ENCODE measurements around the gene TUBAL3. TPM values are rescaled to one million over a fixed set of nuclear protein-coding genes. Genes with fewer than 3 reads are reported as not detected.

Gene TUBAL3
- total and polyA plus RNA-seq, 2 of the 4 experiments (the other 2 are of a cell fraction) = not detected

- Histone ChIP-seq H2BK5ac (ENCODE audit: low read depth, low read length, poor library complexity, severe bottlenecking) (no peak overlapping the region), H2BK20ac (ENCODE audit: low read depth, low read length) (no peak overlapping the region), H2AK9ac (replicated peaks; ENCODE audit: low read depth, low read length, poor library complexity) (no peak overlapping the region), H2AK5ac (ENCODE audit: low read depth, low read length) (no peak overlapping the region), H3K14ac (replicated peaks; ENCODE audit: low read depth, low read length) (no peak overlapping the region), H3K4me3 (ENCODE audit: insufficient read depth, low read depth, low read length) (no peak overlapping the region), H3K4me1 (ENCODE audit: control insufficient read depth, insufficient read depth, low read length) (no peaks in the 10 kb centered on the region), H4K5ac (ENCODE audit: low read depth, low read length) (no peak overlapping the region), H3K4me2 (ENCODE audit: low read depth, low read length) (no peak overlapping the region), H4K8ac (ENCODE audit: low read depth in 2 of 2, low read length in 2 of 2) (peak overlapping the region in 1 of 2 experiments; percentile 54; a peak in 1 of 4 replicates), H2AFZ (replicated peaks; ENCODE audit: low read length, poor library complexity) (no peak overlapping the region), H4K91ac (ENCODE audit: insufficient read depth, low read depth, low read length) (no peak overlapping the region), H2BK120ac (ENCODE audit: low read depth, low read length) (no peak overlapping the region), H3K4ac (ENCODE audit: low read depth, low read length) (no peak overlapping the region), H3K9me3 (ENCODE audit: control insufficient read depth, insufficient read depth, low read length) (no peaks in the 10 kb centered on the region), H3K36me3 (ENCODE audit: control insufficient read depth, insufficient read depth, low read length) (no peaks in the 10 kb centered on the region), H3K27me3 (ENCODE audit: control insufficient read depth, insufficient read depth, low read length) (no peaks in the 10 kb centered on the region), H3K9ac (ENCODE audit: low read depth, low read length) (no peak overlapping the region), H3K56ac (ENCODE audit: extremely low read depth, insufficient read depth, low read length) (no peak overlapping the region), H3K18ac (ENCODE audit: low read depth, low read length) (no peak overlapping the region), H3K9me1 (ENCODE audit: insufficient read depth, low read length) (no peaks in the 10 kb centered on the region), H3K27ac (ENCODE audit: insufficient read depth, low read length) (no peak overlapping the region), H4K20me1 (ENCODE audit: insufficient read depth, low read length) (no peaks in the 10 kb centered on the region), H2BK15ac (ENCODE audit: low read depth, low read length) (no peak overlapping the region), H3K79me1 (ENCODE audit: low read depth in 1 of 2, low read length in 2 of 2) (peaks cover 13 to 29% of the 10 kb centered on the region in 2 experiments), H3K23ac (ENCODE audit: low read depth, low read length) (no peak overlapping the region)
- dilution Hi-C loops (cut with HindIII; ENCODE audit: low sequenced_read_pairs, unreplicated experiment) (no loop called here), in situ Hi-C loops (cut with MboI; ENCODE audit: low sequenced_read_pairs) (loop anchor here (5.0 kb wide), 1 partner anchor 179 kb away; no protein-coding TSS in a partner anchor), intact Hi-C loops (cut with micrococcal nuclease) (loop anchor here (1.0 to 5.0 kb wide), 2 partner anchors 180 to 429 kb away; no protein-coding TSS in a partner anchor)
- POLR2A ChIA-PET (ENCODE audit: unreplicated experiment) = no interaction called here
- WGBS, 2 experiments (ENCODE audit: extremely low coverage in 2 of 2, insufficient read length in 1 of 2) = no CpG with 5 or more reads among the region's 1 CpG
- CTCF ChIA-PET = interaction anchor here (1.3 to 5.7 kb wide), 6 partner anchors 10 to 628 kb away, joined by 3 to 48 read pairs (median 6); no protein-coding TSS in a partner anchor
- TF ChIP-seq RCOR1 (IDR thresholded peaks at IDR 0.05; ENCODE audit: insufficient replicate concordance, low read length) = no peak
- no peak for TF ChIP-seq POLR2A (IDR thresholded peaks at IDR 0.05; ENCODE audit: low read depth, low read length)
- TF ChIP-seq MAZ (IDR thresholded peaks at IDR 0.05; ENCODE audit: borderline replicate concordance, low read depth, low read length) = no peak
- no peak for TF ChIP-seq NFE2L2 (IDR thresholded peaks at IDR 0.05; ENCODE audit: low read depth, low read length)
- TF ChIP-seq CHD1 (IDR thresholded peaks at IDR 0.05; ENCODE audit: low read depth, low read length) = no peak
- no peak for TF ChIP-seq USF2 (IDR thresholded peaks at IDR 0.05; ENCODE audit: low read depth, low read length)
- no peak for TF ChIP-seq ELK1 (IDR thresholded peaks at IDR 0.05; ENCODE audit: borderline replicate concordance, low read depth, low read length)
- no peak for TF ChIP-seq MXI1 (IDR thresholded peaks at IDR 0.05; ENCODE audit: borderline replicate concordance, low read depth, low read length)
- TF ChIP-seq MAFK (IDR thresholded peaks at IDR 0.05; ENCODE audit: low read depth, low read length) = no peak
- no peak for TF ChIP-seq FOS (IDR thresholded peaks at IDR 0.05; ENCODE audit: low read depth, low read length)
- TF ChIP-seq RAD21 (IDR thresholded peaks at IDR 0.05; ENCODE audit: low read length) = no peak
- no peak for TF ChIP-seq BHLHE40 (IDR thresholded peaks at IDR 0.05; ENCODE audit: low read depth, low read length)
- no peak for TF ChIP-seq CTCF (conservative IDR thresholded peaks at IDR 0.05; ENCODE audit: low read depth, low read length)
- no peak for TF ChIP-seq RFX5 (IDR thresholded peaks at IDR 0.05; ENCODE audit: low read depth, low read length)
- no peak for TF ChIP-seq CEBPB (IDR thresholded peaks at IDR 0.05; ENCODE audit: low read depth, low read length)
- TF ChIP-seq SMC3 (IDR thresholded peaks at IDR 0.05; ENCODE audit: low read depth, low read length) = no peak
- ATAC-seq (ENCODE audit: low read depth) = no peak
- no TSS peak for BruUV-seq (replicated peaks)
- no peak for DNase-seq
Measured at GRCh38 chr10:5442990-5443370, 38.4 kb upstream of the TUBAL3 start.
